ENCODE measurements around the gene OCEL1.
"Not testable (repeated sequence)": the region's sequence is repeated elsewhere in the genome, so short reads cannot be mapped to it uniquely, and the experiment has no call there.

OCEL1 gene

GRCh38 chr19:17266589-17266974, 40.6 kb downstream of the OCEL1 start:
- no peak for DNase-seq

- DNase-seq = peak; percentile 95
Measured at GRCh38 chr19:17266975-17267788, 41.2 kb downstream of the OCEL1 start, which contains the start of gene BABAM1. Gene BABAM1, plus strand, starts transcription at chr19:17267443. Its CDS starts 1,364 bp downstream, at chr19:17268807.

DNA sequence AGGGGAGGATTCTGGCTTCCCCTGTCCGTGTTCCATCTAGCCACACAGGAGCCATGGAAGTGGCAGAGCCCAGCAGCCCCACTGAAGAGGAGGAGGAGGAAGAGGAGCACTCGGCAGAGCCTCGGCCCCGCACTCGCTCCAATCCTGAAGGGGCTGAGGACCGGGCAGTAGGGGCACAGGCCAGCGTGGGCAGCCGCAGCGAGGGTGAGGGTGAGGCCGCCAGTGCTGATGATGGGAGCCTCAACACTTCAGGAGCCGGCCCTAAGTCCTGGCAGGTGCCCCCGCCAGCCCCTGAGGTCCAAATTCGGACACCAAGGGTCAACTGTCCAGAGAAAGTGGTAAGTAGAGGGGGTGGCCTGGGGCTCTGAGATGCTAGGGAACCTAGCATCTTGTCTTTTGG, 42.7 kb downstream of the OCEL1 start:
- DNase-seq = no peak

DNA sequence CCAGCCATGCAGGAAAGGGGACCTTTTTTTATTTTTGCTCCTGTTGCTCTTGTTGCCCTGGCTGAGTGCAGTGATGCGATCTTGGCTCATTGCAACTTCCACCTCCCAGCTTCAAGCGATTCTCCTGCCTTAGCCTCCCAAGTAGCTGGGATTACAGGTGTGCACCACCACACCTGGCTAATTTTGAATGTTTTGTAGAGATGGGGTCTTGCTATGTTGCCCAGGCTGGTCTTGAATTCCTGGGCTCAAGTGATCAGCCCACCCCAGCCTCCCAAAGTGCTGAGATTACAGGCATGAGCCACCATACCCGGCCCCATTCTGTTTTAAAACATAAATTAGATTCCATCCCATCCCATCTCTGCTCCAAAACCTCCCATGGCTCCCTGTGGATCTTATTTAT, 48.9 kb downstream of the OCEL1 start:
- not testable (repeated sequence) for DNase-seq

DNA sequence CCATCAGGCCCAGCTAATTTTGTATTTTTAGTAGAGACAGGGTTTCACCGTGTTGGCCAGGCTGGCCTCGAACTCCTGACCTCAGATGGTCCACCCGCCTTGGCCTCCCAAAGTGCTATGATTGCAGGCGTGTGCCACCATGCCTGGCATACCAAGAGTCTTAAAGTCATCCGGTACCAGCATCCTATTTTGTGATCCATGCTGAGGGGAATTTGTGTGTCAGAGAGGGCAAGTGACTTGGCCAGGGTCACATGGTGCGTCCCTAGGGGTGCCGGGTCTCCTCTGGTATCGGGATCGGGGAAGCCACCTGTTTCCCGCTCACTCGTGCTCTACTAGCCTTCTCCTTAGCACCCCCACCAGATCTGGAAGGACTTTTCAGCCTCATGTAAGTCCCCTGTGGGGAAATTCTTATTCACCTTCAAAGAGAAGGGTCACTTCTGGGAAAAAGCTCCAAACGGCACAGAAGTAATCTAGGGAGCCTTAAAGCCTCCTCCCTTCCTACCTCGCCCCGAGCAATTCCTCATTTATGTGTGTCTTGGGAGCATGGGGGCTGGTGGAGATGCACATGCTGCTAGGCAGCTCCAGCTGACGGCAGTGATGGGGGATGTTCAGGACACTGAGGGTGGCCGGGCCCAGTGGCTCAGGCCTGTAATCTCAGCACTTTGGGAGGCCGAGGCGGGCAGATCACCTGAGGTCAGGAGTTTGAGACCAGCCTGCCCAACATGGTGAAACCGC, 49.6 kb downstream of the OCEL1 start:
- no peak for DNase-seq
